OCI-LY1 (cell line): ENCODE data around the gene PDE4D.

Source experiments
- H2AFZ ChIP-seq: fragments of 200-600 bp; sonication (generic), shearing (Covaris generic); 2 replicates; pipeline ENCODE4 v1.6.0; 2014; ENCODE audit warnings: antibody characterized with exemption, mild to moderate bottlenecking, low read length
- H3F3A ChIP-seq: fragments of 200-600 bp; sonication (generic), shearing (Covaris generic); 2 replicates; pipeline ENCODE4 v1.6.0; 2014; ENCODE audit warnings: mild to moderate bottlenecking, antibody characterized with exemption, low read length, moderate library complexity; ENCODE audit not compliant: insufficient read depth
- H3K27ac ChIP-seq: fragments of 200-600 bp; sonication (generic); 2 replicates; pipeline ENCODE4 v1.5.1; 2014; ENCODE audit warnings: low read length, mixed run types, mild to moderate bottlenecking, low read depth; ENCODE audit not compliant: poor library complexity, severe bottlenecking
- H3K27me3 ChIP-seq: fragments of 200-600 bp; sonication (generic); 2 replicates; pipeline ENCODE4 v1.6.0; 2014; ENCODE audit warnings: antibody characterized with exemption, mild to moderate bottlenecking, low read length, moderate library complexity; ENCODE audit not compliant: insufficient read depth
- H3K36me3 ChIP-seq: fragments of 200-600 bp; sonication (generic); 2 replicates; pipeline ENCODE4 v1.6.1; 2014; ENCODE audit warnings: mild to moderate bottlenecking, antibody characterized with exemption, low read length, moderate library complexity, mixed read lengths; ENCODE audit not compliant: insufficient read depth
- H3K4me1 ChIP-seq: fragments of 200-600 bp; sonication (generic); 2 replicates; pipeline ENCODE4 v1.5.1; 2014; ENCODE audit warnings: mild to moderate bottlenecking, low read length, moderate library complexity; ENCODE audit not compliant: insufficient read depth, severe bottlenecking
- H3K4me2 ChIP-seq: fragments of 200-600 bp; sonication (generic), shearing (Covaris generic); 2 replicates; pipeline ENCODE4 v1.6.1; 2014; ENCODE audit warnings: low read length
- H3K4me3 ChIP-seq: fragments of 200-600 bp; sonication (generic); 2 replicates; pipeline ENCODE4 v1.5.1; 2014; ENCODE audit warnings: low read length, low read depth, mild to moderate bottlenecking, mixed read lengths; ENCODE audit not compliant: poor library complexity, severe bottlenecking
- H3K79me2 ChIP-seq: fragments of 200-600 bp; shearing (Covaris generic); 2 replicates; pipeline ENCODE4 v1.6.1; 2016; ENCODE audit warnings: mixed run types, low read length, mixed read lengths; ENCODE audit not compliant: insufficient read depth
- H3K9ac ChIP-seq: fragments of 200-600 bp; sonication (generic), shearing (Covaris generic); 2 replicates; pipeline ENCODE4 v1.6.1; 2014; ENCODE audit warnings: mild to moderate bottlenecking, low read length, mixed read lengths
- H3K9me2 ChIP-seq: fragments of 200-600 bp; sonication (generic), shearing (Covaris generic); 2 replicates; pipeline ENCODE4 v1.6.1; 2014; ENCODE audit warnings: low read depth, mild to moderate bottlenecking, low read length, mixed read lengths
- H3K9me3 ChIP-seq: fragments of 200-600 bp; shearing (Covaris generic); 2 replicates; pipeline ENCODE4 v1.6.1; 2014; ENCODE audit warnings: low read length, mixed read lengths
- H4K20me1 ChIP-seq: fragments of 200-600 bp; sonication (generic), shearing (Covaris generic); 2 replicates; pipeline ENCODE4 v1.6.0; 2016; ENCODE audit warnings: mild to moderate bottlenecking, low read length; ENCODE audit not compliant: insufficient read depth
- EZH2 ChIP-seq: fragments of 200-600 bp; sonication (generic), shearing (Covaris generic); IDR thresholded peaks from 2 replicates; pipeline ENCODE4 v1.8.0; 2017; ENCODE audit warnings: borderline replicate concordance, mixed run types, mild to moderate bottlenecking, antibody characterized with exemption, low read length, moderate library complexity, mixed read lengths
- TF ChIP-seq, protein P1 (sequence below): fragments of 200-600 bp; sonication (generic), shearing (Covaris generic); IDR thresholded peaks from 2 replicates; pipeline ENCODE4 v1.5.1; 2017; ENCODE audit warnings: mild to moderate bottlenecking, antibody characterized with exemption, low read length, moderate library complexity, mixed read lengths

Gene PDE4D

DNA sequence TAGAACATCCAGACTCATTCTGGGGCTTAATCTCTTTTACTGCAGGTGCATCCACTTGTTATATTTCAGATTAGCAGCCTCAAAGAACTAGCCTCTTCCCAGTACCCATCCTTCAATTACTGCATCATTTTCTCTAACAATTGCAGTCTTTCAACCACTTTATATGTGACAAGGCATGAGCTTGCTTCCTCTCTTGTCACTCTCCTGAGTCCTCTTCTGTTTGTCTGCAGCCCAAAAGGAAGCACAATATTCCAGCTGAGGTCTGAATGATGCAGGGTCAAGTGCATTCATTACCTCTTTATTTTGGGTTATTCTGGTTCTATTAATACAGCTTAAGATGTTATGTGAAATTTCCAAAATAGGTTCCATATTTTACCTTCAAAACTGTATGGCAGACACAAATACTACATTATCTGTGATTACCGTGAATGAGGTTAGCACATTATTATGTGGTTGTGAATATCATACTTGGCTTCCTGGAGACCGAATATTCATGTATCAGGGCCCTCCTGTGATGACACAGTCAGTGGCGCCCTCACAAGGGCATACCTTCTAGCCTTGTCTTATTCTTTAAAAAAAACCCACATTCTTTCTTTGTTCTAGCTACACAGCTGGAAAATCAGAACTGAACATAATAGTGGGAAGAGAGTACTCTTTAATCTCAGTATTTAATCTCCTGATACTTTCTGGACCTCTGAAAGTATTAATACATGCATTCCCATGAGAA lies 323.8 kb downstream of the PDE4D start:
- TF ChIP-seq EZH2 = no peak
- TF ChIP-seq, protein P1, sequence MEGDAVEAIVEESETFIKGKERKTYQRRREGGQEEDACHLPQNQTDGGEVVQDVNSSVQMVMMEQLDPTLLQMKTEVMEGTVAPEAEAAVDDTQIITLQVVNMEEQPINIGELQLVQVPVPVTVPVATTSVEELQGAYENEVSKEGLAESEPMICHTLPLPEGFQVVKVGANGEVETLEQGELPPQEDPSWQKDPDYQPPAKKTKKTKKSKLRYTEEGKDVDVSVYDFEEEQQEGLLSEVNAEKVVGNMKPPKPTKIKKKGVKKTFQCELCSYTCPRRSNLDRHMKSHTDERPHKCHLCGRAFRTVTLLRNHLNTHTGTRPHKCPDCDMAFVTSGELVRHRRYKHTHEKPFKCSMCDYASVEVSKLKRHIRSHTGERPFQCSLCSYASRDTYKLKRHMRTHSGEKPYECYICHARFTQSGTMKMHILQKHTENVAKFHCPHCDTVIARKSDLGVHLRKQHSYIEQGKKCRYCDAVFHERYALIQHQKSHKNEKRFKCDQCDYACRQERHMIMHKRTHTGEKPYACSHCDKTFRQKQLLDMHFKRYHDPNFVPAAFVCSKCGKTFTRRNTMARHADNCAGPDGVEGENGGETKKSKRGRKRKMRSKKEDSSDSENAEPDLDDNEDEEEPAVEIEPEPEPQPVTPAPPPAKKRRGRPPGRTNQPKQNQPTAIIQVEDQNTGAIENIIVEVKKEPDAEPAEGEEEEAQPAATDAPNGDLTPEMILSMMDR = no peak
- H3K4me1 ChIP-seq = no peaks in the 10 kb centered on the region
- H4K20me1 ChIP-seq = no peaks in the 10 kb centered on the region
- no peak overlapping the region for H3K9ac ChIP-seq
- no peaks in the 10 kb centered on the region for H3K9me3 ChIP-seq
- H3K4me2 ChIP-seq = no peak overlapping the region
- H3K36me3 ChIP-seq = no peaks in the 10 kb centered on the region
- no peak overlapping the region for H3K27ac ChIP-seq
- H3K79me2 ChIP-seq = no peaks in the 10 kb centered on the region
- H2AFZ ChIP-seq = no peak overlapping the region
- no peaks in the 10 kb centered on the region for H3F3A ChIP-seq
- H3K27me3 ChIP-seq = no peaks in the 10 kb centered on the region
- H3K9me2 ChIP-seq = no peaks in the 10 kb centered on the region
- no peak overlapping the region for H3K4me3 ChIP-seq

DNA sequence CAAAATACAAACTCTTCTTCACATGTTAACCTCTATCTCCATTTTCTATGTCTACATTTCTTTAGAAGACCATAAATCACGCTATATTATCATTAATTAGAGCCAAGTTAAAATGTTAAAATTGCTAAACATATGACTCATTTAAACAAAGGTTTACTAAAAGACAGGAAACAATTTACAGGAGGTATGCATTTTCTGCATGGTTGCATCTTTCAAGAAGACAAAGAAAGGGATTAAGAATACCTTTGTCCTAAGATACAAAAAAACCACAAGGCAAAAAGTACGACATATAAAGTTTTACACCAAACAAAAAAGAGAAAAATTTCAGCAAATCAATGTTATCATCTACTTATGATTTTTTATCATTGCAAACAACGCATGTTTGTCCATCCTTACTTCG lies 324.4 kb downstream of the PDE4D start:
- Histone ChIP-seq H3K36me3 (no peaks in the 10 kb centered on the region), H3K9me3 (no peaks in the 10 kb centered on the region), H3K4me3 (no peak overlapping the region), H3K9me2 (no peaks in the 10 kb centered on the region), H3K4me2 (no peak overlapping the region), H4K20me1 (no peaks in the 10 kb centered on the region), H3F3A (no peaks in the 10 kb centered on the region), H3K79me2 (no peaks in the 10 kb centered on the region), H3K27me3 (no peaks in the 10 kb centered on the region), H3K9ac (no peak overlapping the region), H2AFZ (no peak overlapping the region), H3K27ac (no peak overlapping the region), H3K4me1 (no peaks in the 10 kb centered on the region)
- no peak for TF ChIP-seq EZH2
- TF ChIP-seq, protein P1 = no peak

DNA sequence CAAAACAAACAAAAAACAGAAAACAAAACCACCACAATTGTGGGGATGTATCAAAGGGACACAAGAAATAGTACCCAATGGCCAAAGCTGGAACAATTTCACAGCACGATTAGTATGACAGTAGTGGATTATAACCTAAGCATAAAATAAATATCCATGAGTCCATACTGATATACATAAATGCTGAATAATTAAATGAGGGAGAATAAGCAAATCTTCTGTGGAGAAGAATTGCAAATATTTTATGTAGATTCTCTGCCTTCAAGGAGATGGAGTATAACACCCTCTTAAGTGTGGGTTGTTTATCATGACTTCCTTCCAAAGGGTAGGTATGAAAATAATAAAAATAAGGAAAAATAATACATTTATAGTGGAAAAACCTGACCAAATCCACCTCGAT lies 325.4 kb downstream of the PDE4D start:
- no peak for TF ChIP-seq EZH2
- TF ChIP-seq, protein P1 = no peak
- no peaks in the 10 kb centered on the region for H3K9me3 ChIP-seq

More for the DNA sequence above, 325.4 kb downstream of the PDE4D start:
- no peaks in the 10 kb centered on the region for H3K36me3 ChIP-seq
- no peak overlapping the region for H3K4me2 ChIP-seq
- H3K4me1 ChIP-seq = no peaks in the 10 kb centered on the region
- no peaks in the 10 kb centered on the region for H3F3A ChIP-seq
- H4K20me1 ChIP-seq = no peaks in the 10 kb centered on the region
- H2AFZ ChIP-seq = no peak overlapping the region
- no peak overlapping the region for H3K27ac ChIP-seq
- no peak overlapping the region for H3K9ac ChIP-seq
- H3K27me3 ChIP-seq = no peaks in the 10 kb centered on the region
- H3K79me2 ChIP-seq = no peaks in the 10 kb centered on the region
- H3K4me3 ChIP-seq = no peak overlapping the region
- H3K9me2 ChIP-seq = no peaks in the 10 kb centered on the region
